Astrocyte of the cerebellum (primary cell): ENCODE data around the gene IGF1R.

ENCODE experiments used
- DNase-seq: peaks from one replicate; pipeline ENCODE4 v3.0.0-alpha.2; 2011; ENCODE audit warnings: low read depth
- H3K4me3 ChIP-seq: 2 replicates; pipeline ENCODE4 v1.5.1; 2011; ENCODE audit warnings: mild to moderate bottlenecking, low read depth, low read length, moderate library complexity
- in situ Hi-C: cut with HindIII; loops from 2 replicates; pipeline ENCODE4 v1.10.0; 2017; ENCODE audit warnings: low sequenced_read_pairs
- TF ChIP-seq, protein P1 (sequence below): IDR thresholded peaks from 2 replicates; pipeline ENCODE4 v1.5.1; 2012; ENCODE audit warnings: low read length, low read depth, moderate library complexity, mild to moderate bottlenecking; ENCODE audit errors: missing control alignments

The IGF1R gene

DNA sequence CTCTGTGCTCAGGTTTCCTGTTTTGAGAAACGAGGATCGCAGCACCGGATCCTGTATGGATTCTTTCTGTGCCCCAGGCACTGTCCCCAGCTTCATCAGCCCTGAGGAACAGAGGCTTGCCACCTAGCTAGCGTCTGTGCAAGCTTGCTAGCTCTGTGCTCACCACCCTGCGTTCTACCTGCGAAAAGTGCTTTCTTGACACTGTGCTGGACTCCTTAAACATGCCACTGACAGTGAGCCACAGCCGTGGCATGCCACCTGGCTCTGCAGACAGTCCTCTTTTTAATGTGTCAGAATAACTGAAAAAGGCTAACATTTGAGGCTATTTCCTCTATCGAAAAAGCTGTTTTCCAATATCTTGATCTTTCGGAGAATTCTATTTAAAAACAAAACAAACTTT, 357.8 kb downstream of the IGF1R start:
- DNase-seq = no peak
- in situ Hi-C loops = no loop called here
- H3K4me3 ChIP-seq = no peak overlapping the region
- TF ChIP-seq, protein P1, sequence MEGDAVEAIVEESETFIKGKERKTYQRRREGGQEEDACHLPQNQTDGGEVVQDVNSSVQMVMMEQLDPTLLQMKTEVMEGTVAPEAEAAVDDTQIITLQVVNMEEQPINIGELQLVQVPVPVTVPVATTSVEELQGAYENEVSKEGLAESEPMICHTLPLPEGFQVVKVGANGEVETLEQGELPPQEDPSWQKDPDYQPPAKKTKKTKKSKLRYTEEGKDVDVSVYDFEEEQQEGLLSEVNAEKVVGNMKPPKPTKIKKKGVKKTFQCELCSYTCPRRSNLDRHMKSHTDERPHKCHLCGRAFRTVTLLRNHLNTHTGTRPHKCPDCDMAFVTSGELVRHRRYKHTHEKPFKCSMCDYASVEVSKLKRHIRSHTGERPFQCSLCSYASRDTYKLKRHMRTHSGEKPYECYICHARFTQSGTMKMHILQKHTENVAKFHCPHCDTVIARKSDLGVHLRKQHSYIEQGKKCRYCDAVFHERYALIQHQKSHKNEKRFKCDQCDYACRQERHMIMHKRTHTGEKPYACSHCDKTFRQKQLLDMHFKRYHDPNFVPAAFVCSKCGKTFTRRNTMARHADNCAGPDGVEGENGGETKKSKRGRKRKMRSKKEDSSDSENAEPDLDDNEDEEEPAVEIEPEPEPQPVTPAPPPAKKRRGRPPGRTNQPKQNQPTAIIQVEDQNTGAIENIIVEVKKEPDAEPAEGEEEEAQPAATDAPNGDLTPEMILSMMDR = no peak

DNA sequence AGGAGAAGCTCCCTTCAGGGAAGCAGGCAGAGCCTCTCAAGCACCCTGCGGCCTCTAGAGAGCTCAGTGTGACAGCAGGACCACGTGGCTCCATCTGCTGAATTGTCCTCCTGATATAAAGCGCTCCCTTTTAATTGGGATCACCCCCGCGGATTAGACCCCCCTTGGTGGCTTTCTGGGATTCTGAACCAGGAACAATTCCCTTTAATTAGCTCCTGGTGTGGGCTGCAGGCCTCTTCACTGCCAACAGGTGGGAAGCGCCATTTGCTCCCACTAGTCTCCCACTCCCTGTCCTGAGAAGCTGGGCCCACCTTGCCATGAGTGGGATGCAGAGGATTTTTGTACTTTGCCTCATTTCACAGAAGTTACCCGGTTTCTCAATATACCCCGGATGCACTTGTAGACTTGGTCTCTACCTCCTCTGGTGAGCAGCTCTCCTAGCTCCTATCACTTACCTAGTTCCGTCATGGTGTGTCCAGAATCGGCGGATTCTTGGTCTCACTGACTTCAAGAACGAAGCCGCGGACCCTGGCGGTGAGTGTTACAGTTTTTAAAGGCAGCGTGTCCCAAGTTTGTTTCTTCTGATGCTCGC, 358.7 kb downstream of the IGF1R start:
- in situ Hi-C loops = no loop called here
- TF ChIP-seq, protein P1 = no peak
- DNase-seq = no peak
- no peak overlapping the region for H3K4me3 ChIP-seq

DNA sequence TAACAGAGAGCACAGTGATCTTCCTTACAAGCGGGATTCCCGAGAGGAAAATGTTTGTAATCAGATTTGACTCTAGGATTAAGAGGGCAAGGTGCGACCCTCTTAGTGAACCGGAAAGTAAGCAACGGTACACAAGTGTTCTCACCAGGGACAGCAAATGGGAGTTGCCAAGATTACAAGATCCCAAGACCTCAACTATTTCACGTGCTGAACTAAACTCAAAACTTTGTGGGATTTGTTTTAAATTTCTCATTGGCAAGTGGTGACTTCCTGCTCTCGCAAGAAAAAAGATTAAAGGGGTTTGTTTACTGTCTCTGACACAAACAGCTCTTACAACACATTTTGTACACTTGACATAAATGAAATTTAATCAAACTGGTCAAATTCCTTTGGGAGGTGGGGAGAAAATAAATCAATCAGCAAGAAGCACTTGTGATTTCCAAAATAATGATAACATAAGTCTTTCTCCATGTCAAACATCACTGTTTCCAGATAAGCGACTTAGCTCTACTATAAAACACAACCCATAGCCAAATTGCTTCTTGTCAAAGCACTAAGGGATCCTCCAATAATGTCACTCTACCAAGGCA, 361.5 kb downstream of the IGF1R start:
- no peak overlapping the region for H3K4me3 ChIP-seq
- DNase-seq = no peak
- TF ChIP-seq, protein P1 = no peak
- in situ Hi-C loops = no loop called here

DNA sequence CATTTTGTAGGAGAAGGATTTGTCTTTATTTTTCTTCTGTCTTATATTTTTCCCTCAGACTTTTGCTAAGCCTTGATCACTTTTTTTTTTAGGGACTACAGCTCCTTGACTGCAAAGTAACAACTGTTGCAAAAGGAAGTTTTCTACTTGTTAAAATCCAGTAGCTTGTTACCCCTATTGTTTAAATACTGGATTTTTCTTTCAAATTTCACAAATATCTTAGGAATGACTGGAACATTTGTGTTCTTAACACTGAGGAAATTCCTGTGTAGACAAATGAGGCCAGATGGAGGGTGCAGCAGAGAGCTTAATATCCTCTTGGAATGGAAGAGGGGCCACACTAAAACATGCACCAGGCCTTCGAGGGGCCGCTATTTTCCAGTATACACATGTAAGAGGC, 362.4 kb downstream of the IGF1R start:
- no peak overlapping the region for H3K4me3 ChIP-seq
- TF ChIP-seq, protein P1 = no peak
- in situ Hi-C loops = no loop called here
- no peak for DNase-seq
